Glutamatergic neuron (in vitro differentiated cells): ENCODE measurements around the gene MGMT. TPM values are rescaled to one million over a fixed set of nuclear protein-coding genes. Genes with fewer than 3 reads are reported as not detected.
A peak's percentile ranks its signal among the peaks of the same experiment; 100 is the strongest.

Experiments
- DNase-seq: peaks from one replicate; pipeline ENCODE4 v3.0.0; 2022
- H3K27ac Mint-ChIP-seq: one replicate; pipeline ENCODE4 v1.8.0; 2020; ENCODE audit warnings: mild to moderate bottlenecking, mixed read lengths, inconsistent platforms; ENCODE audit not compliant: unreplicated experiment
- H3K27me3 Mint-ChIP-seq: one replicate; pipeline ENCODE4 v1.8.0; 2020; ENCODE audit warnings: mild to moderate bottlenecking, moderate library complexity, mixed read lengths, inconsistent platforms; ENCODE audit not compliant: unreplicated experiment
- H3K36me3 Mint-ChIP-seq: one replicate; pipeline ENCODE4 v1.8.0; 2020; ENCODE audit warnings: mild to moderate bottlenecking, mixed read lengths, inconsistent platforms; ENCODE audit not compliant: unreplicated experiment
- H3K4me1 Mint-ChIP-seq: one replicate; pipeline ENCODE4 v1.8.0; 2020; ENCODE audit warnings: mild to moderate bottlenecking, low read depth, mixed read lengths, inconsistent platforms; ENCODE audit not compliant: unreplicated experiment
- H3K4me3 Mint-ChIP-seq: one replicate; pipeline ENCODE4 v1.8.0; 2020; ENCODE audit warnings: mild to moderate bottlenecking, mixed read lengths, inconsistent platforms; ENCODE audit not compliant: unreplicated experiment
- H3K9me3 Mint-ChIP-seq: one replicate; pipeline ENCODE4 v1.8.0; 2020; ENCODE audit warnings: mild to moderate bottlenecking, moderate library complexity, mixed read lengths, inconsistent platforms; ENCODE audit not compliant: unreplicated experiment
- total RNA-seq: library from RNA; stranded (reverse); fragmentation: NEBNext Ultra II Directional; extraction: Animal tissue kit (Norgen Biotek cat#: 25700); gene quantifications from one replicate; pipeline ENCODE4 v1.2.1, GENCODE V29; 2021; ENCODE audit not compliant: unreplicated experiment
- TF ChIP-seq, protein P1 (sequence below): fragments of 200-600 bp; sonication (generic); IDR thresholded peaks from one replicate; pipeline ENCODE4 v1.5.0; 2021; ENCODE audit not compliant: partially characterized antibody, unreplicated experiment

MGMT gene
- total RNA-seq, 1 donor from 2014 or later, result 15.9 TPM

DNA sequence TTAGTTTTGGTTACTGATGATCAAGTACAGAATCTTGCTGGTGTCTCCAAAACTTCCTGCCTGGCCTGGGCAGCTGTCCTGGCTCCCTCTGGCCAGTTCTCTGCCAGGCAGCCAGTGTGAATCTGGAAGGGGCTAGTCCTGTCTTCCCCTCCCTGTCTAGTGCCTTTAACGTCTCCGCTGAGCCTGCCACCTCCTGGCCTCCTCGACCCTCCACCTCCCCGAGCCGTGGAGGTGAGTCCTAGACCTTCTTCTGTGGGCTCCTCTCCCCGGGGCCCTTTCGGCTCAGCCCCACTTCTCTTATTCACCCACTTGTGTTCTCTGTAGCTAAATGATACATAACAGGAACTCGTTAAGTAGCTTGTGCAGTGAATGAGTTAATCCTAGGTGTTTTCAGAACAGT lies 218.2 kb downstream of the MGMT start:
- Mint-ChIP-seq H3K27me3 (peaks cover 2% of the 10 kb centered on the region), H3K4me3 (no peak overlapping the region), H3K36me3 (no peaks in the 10 kb centered on the region), H3K27ac (no peak overlapping the region), H3K9me3 (no peaks in the 10 kb centered on the region), H3K4me1 (peaks cover 8% of the 10 kb centered on the region)
- no peak for DNase-seq
- TF ChIP-seq, protein P1, sequence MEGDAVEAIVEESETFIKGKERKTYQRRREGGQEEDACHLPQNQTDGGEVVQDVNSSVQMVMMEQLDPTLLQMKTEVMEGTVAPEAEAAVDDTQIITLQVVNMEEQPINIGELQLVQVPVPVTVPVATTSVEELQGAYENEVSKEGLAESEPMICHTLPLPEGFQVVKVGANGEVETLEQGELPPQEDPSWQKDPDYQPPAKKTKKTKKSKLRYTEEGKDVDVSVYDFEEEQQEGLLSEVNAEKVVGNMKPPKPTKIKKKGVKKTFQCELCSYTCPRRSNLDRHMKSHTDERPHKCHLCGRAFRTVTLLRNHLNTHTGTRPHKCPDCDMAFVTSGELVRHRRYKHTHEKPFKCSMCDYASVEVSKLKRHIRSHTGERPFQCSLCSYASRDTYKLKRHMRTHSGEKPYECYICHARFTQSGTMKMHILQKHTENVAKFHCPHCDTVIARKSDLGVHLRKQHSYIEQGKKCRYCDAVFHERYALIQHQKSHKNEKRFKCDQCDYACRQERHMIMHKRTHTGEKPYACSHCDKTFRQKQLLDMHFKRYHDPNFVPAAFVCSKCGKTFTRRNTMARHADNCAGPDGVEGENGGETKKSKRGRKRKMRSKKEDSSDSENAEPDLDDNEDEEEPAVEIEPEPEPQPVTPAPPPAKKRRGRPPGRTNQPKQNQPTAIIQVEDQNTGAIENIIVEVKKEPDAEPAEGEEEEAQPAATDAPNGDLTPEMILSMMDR, result no peak

DNA sequence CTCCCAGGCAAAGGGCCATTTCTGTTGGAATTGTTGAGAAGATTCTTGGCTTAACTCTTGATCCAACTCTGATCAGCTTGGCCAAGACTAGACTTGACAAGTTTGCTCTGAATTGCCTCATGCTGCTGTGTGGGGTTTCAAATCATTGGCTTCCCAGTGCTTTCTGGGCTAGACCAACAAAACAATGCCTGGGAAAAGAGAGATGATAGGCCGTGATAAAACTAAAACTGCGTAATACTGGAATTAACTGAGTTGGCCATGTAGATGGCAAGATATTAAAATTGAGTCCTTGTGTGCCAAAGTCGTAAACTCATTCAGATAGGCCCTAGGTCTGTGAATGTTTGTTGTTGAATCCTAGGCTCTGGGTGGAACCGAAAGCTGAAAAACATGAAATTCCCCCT lies 222.6 kb downstream of the MGMT start:
- TF ChIP-seq, protein P1, result no peak
- Mint-ChIP-seq H3K4me3 (no peak overlapping the region), H3K4me1 (peaks cover 16% of the 10 kb centered on the region), H3K27ac (no peak overlapping the region), H3K9me3 (no peaks in the 10 kb centered on the region), H3K27me3 (peaks cover 8% of the 10 kb centered on the region), H3K36me3 (no peaks in the 10 kb centered on the region)
- no peak for DNase-seq

DNA sequence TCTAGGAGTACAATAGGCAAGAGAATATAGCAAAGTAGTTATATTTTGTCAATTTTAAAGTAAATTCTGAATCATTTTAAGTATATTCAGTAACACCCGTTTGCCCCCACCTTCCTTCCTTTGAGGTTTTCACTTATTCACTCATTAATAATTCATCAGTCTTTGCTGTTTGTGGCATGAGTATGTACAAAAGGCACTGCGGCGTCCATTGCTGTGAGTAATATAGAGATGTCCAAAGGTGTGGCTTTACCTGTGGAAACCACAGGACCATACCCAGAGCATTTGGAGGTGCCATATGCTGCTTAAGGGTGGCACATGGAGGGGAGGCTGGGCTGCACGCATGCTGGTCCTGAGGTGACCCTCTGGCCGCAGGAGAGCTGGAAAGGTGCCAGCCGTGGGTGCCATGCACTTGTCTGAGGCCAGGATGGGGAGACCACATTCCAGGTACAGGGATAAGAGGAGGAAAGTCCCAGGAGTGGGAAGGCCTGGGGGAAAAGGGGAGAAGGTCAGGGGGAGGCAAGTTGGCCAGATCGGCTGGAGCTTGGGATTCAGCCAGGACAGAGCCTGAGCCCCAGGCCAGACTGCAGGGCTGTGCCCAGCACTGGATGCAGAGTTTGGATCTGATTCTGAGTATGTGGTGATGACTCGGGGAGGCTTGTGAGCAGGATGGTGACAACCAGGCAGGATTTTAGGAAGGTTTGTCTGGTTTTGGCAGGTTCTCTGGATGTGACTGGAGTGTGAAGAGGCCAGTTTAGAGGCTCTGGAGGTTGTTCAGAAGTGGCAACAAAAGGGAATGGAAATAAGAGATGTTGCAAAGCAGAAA lies 223.4 kb downstream of the MGMT start:
- TF ChIP-seq, protein P1, result no peak
- H3K4me1 Mint-ChIP-seq, result peaks cover 20% of the 10 kb centered on the region
- H3K27ac Mint-ChIP-seq, result peak overlapping the region; percentile 30
- peak overlapping the region; percentile 14 for H3K4me3 Mint-ChIP-seq
- no peaks in the 10 kb centered on the region for H3K36me3 Mint-ChIP-seq
- H3K27me3 Mint-ChIP-seq, result peaks cover 8% of the 10 kb centered on the region
- no peak for DNase-seq
- no peaks in the 10 kb centered on the region for H3K9me3 Mint-ChIP-seq

DNA sequence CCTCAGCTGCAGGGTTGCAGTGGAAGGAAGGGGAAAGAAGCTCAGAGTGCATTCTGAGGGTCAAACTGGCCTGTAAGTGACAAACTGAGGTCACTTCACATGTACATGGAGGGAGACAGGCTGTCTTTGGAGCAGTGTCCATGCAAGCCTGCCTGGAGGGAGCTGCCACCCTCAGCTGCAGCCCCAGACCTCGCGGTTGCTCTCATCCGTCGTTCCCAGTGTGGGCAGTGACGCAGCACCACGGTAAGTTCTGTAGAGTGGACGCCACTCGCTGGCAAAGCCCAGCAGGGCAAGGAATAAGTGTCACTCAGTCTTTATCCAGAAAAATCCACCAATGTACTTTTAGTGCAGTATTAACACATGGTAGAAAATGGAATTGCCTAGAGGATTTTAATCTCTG lies 225.7 kb downstream of the MGMT start:
- peaks cover 26% of the 10 kb centered on the region for H3K4me1 Mint-ChIP-seq
- DNase-seq, result no peak
- H3K27me3 Mint-ChIP-seq, result peaks cover 8% of the 10 kb centered on the region
- H3K4me3 Mint-ChIP-seq, result no peak overlapping the region
- H3K36me3 Mint-ChIP-seq, result no peaks in the 10 kb centered on the region
- H3K27ac Mint-ChIP-seq, result no peak overlapping the region
- TF ChIP-seq, protein P1, result no peak
- no peaks in the 10 kb centered on the region for H3K9me3 Mint-ChIP-seq

DNA sequence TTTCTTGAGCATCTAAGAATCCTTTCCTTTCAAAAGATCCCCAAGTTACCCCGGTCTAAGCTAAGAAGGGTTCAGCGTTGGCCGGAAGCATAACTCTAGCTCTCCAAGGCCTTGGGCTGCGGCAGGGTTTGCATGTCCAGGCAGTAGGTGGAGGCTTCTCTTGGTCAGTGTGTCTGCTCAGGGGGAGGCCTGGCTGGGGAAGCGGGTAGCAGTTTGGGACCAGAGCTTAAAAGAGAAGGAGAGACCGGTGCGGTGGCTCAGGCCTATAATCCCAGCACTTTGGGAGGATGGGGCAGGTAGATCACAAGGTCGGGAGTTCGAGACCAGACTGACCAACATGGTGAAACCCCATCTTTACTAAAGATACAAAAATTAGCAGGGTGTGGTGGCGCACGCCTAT lies 226.3 kb downstream of the MGMT start:
- Mint-ChIP-seq H3K4me3 (no peak overlapping the region), H3K4me1 (peaks cover 26% of the 10 kb centered on the region), H3K27ac (peak overlapping the region; percentile 59), H3K9me3 (peaks cover 2% of the 10 kb centered on the region), H3K27me3 (peaks cover 6% of the 10 kb centered on the region), H3K36me3 (no peaks in the 10 kb centered on the region)
- DNase-seq, result no peak
- TF ChIP-seq, protein P1, result no peak
